Smooth muscle cell (in vitro differentiated cells): ENCODE measurements around the gene MAN2B2. TPM values are rescaled to one million over a fixed set of nuclear protein-coding genes. Genes with fewer than 3 reads are reported as not detected.

Experiments used
- DNase-seq: peaks from one replicate; lab custom pipeline; 2025; ENCODE audit not compliant: unreplicated experiment; lab: John Stamatoyannopoulos, UW
- H2AFZ ChIP-seq: fragments of 200-600 bp; sonication (generic); 2 replicates; pipeline ENCODE4 v1.6.0; 2016; ENCODE audit warnings: antibody characterized with exemption, low read depth, mild to moderate bottlenecking
- H3F3A ChIP-seq: fragments of 200-600 bp; sonication (generic); 2 replicates; pipeline ENCODE4 v1.6.0; 2017; ENCODE audit warnings: antibody characterized with exemption, low read depth
- H3K27ac ChIP-seq: fragments of 200-600 bp; sonication (generic); 2 replicates; pipeline ENCODE4 v1.5.1; 2016; ENCODE audit warnings: low read depth, mild to moderate bottlenecking
- H3K27me3 ChIP-seq: fragments of 200-600 bp; sonication (generic); 2 replicates; pipeline ENCODE4 v1.6.1; 2016; ENCODE audit warnings: low read depth, mild to moderate bottlenecking
- H3K36me3 ChIP-seq: fragments of 200-600 bp; sonication (generic); 2 replicates; pipeline ENCODE4 v1.5.1; 2016; ENCODE audit warnings: low read depth
- H3K4me1 ChIP-seq: fragments of 200-600 bp; sonication (generic); 2 replicates; pipeline ENCODE4 v1.5.1; 2016; ENCODE audit warnings: low read depth
- H3K4me2 ChIP-seq: fragments of 200-600 bp; sonication (generic); 2 replicates; pipeline ENCODE4 v1.6.0; 2016; ENCODE audit warnings: mild to moderate bottlenecking
- H3K4me3 ChIP-seq: fragments of 200-600 bp; sonication (generic); 2 replicates; pipeline ENCODE4 v1.5.1; 2016; ENCODE audit warnings: mild to moderate bottlenecking
- H3K79me2 ChIP-seq: fragments of 200-600 bp; sonication (generic); 2 replicates; pipeline ENCODE4 v1.6.0; 2016; ENCODE audit warnings: low read depth, mild to moderate bottlenecking
- H3K9ac ChIP-seq: fragments of 200-600 bp; sonication (generic); 2 replicates; pipeline ENCODE4 v1.6.0; 2016; ENCODE audit warnings: low read depth
- H3K9me3 ChIP-seq: fragments of 200-600 bp; sonication (generic); replicated peaks from 2 replicates; pipeline ENCODE4 v1.5.1; 2016; ENCODE audit warnings: low read depth
- H4K20me1 ChIP-seq: fragments of 200-600 bp; sonication (generic); 2 replicates; pipeline ENCODE4 v1.6.0; 2016; ENCODE audit warnings: low read depth
- WGBS: methylation state at CpG from one replicate; pipeline ENCODE4 v1.1.7; 2016; ENCODE audit warnings: low lambda C conversion rate; 5-methylcytosine and 5-hydroxymethylcytosine counted together
- polyA plus RNA-seq: library from polyadenylated mRNA; unstranded; fragments of >200 nt; fragmentation: Nextera tagmentation; extraction: Ambion mirVana; gene quantifications from 2 replicates; pipeline ENCODE4 v1.2.1, GENCODE V29; 2016
- total RNA-seq: library from RNA; depleted of rRNA; stranded (reverse); fragments of >200 nt; gene quantifications from 2 replicates; pipeline ENCODE4 v1.2.3, GENCODE V29; 2014
- TF ChIP-seq, protein P1 (sequence below): fragments of 200-600 bp; sonication (generic); IDR thresholded peaks from 2 replicates; pipeline ENCODE4 v1.5.1; 2017; ENCODE audit warnings: borderline replicate concordance, mild to moderate bottlenecking, antibody characterized with exemption; ENCODE audit not compliant: insufficient read depth, poor library complexity, severe bottlenecking

MAN2B2 gene
- total and polyA plus RNA-seq, 2 experiments from 2014 or later = 14.5 to 18.3 TPM

DNA sequence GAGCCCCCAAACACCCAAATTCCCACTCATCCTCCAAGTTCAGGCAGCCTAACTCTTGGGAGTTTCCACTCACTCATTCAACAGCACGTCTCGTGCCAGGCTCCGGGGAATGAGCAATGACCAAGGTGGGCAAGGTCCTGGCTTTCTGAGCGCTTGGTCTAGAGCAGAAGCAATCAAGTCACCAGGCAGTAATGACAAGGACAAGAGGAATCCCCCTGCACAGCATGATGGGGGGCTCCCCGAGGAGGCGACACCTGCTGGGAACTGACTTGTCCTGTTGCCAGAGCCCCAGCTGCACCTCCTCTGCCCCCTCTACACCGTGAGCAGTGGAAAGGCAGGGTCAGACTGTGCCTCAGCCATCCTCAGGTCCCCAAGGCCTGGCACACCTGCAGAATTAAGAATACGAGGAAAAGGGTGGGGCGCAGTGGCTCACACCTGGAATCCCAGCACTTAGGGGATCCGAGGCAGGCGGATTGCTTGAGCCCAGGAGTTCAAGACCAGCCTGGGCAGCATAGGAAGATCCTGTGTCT lies 39.8 kb downstream of the MAN2B2 start:
- TF ChIP-seq, protein P1, sequence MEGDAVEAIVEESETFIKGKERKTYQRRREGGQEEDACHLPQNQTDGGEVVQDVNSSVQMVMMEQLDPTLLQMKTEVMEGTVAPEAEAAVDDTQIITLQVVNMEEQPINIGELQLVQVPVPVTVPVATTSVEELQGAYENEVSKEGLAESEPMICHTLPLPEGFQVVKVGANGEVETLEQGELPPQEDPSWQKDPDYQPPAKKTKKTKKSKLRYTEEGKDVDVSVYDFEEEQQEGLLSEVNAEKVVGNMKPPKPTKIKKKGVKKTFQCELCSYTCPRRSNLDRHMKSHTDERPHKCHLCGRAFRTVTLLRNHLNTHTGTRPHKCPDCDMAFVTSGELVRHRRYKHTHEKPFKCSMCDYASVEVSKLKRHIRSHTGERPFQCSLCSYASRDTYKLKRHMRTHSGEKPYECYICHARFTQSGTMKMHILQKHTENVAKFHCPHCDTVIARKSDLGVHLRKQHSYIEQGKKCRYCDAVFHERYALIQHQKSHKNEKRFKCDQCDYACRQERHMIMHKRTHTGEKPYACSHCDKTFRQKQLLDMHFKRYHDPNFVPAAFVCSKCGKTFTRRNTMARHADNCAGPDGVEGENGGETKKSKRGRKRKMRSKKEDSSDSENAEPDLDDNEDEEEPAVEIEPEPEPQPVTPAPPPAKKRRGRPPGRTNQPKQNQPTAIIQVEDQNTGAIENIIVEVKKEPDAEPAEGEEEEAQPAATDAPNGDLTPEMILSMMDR = no peak
- no peak overlapping the region for H3K27ac ChIP-seq
- DNase-seq = no peak
- no peak overlapping the region for H3K9ac ChIP-seq
- H3K79me2 ChIP-seq = no peaks in the 10 kb centered on the region
- no peak overlapping the region for H2AFZ ChIP-seq
- WGBS = 93% methylated on average over 11 of the region's 11 CpGs
- H3K4me3 ChIP-seq = no peak overlapping the region
- no peaks in the 10 kb centered on the region for H3K36me3 ChIP-seq
- H3K27me3 ChIP-seq = no peaks in the 10 kb centered on the region
- no peaks in the 10 kb centered on the region for H3F3A ChIP-seq
- H3K4me2 ChIP-seq = no peak overlapping the region
- H3K9me3 ChIP-seq = no peaks in the 10 kb centered on the region
- no peaks in the 10 kb centered on the region for H3K4me1 ChIP-seq
- no peaks in the 10 kb centered on the region for H4K20me1 ChIP-seq

DNA sequence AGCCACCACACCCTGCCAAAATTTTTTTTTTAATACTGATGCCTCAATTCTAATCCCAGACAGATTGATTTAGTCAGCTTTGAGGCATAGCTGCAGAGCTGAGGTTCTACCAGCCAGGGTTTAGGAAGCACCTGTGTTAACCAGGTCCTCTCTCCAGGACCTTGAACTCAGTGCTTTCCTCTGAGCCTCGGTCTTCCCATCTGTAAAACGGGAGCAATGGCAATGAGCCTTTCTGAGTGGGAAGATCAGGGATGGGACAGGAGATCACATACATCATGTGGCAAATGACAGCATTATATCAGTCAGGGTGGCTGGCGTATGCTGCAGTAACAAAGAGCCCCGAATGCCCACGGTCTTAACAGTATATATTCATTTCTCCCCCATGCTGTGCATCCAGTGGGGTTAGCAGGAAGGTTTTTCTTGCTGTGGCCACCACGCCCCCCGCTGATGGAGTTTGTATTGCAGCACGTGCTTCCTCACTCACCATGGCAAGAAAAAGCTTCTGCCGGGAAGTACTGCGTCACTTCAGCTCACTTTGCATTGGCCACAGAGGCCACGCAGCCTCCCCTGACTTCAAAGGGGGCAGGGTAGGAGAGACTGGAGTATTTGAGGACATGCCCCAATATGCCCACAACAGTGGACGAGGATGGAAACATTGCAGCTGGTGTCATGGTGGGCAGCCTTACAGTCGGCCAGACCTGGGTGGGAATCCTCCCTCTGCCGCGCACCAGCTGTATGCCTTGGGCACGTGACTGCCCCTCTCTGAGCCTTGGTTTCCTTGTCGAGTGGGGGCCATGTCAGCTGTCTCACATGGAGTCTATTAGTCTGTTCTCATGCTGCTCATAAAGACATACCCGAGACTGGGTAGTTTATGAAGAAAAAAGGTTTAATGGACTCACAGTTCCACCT lies 41.4 kb downstream of the MAN2B2 start:
- Histone ChIP-seq H3F3A (no peaks in the 10 kb centered on the region), H3K27me3 (no peaks in the 10 kb centered on the region), H3K79me2 (no peaks in the 10 kb centered on the region), H3K9me3 (no peaks in the 10 kb centered on the region), H3K4me3 (no peak overlapping the region), H3K4me1 (no peaks in the 10 kb centered on the region), H3K9ac (no peak overlapping the region), H3K4me2 (no peak overlapping the region), H3K36me3 (no peaks in the 10 kb centered on the region), H2AFZ (no peak overlapping the region), H4K20me1 (no peaks in the 10 kb centered on the region), H3K27ac (no peak overlapping the region)
- 96% methylated on average over 18 of the region's 18 CpGs for WGBS
- DNase-seq = no peak
- TF ChIP-seq, protein P1 = no peak

DNA sequence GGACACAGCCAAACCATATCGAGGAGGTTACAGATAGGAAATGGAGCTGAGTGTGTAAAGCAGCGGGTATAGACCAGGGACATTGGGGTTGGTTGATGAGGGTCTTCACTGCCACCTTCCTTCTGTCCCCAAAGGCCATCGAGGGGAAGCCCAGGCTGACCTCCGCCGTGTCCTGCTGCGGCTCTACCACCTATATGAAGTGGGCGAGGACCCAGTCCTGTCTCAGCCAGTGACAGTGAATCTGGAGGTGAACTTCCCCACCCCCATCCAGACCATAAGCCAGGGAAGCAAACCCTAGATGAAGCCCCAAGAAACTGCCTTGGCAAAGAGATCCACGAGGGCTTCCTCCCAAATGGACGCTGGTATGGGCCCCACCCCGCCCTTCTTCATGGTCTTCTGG lies 42.3 kb downstream of the MAN2B2 start:
- no peak overlapping the region for H3K27ac ChIP-seq
- no peak overlapping the region for H3K4me2 ChIP-seq
- DNase-seq = no peak
- H2AFZ ChIP-seq = no peak overlapping the region
- 97% methylated on average over 10 of the region's 10 CpGs for WGBS
- no peaks in the 10 kb centered on the region for H3K9me3 ChIP-seq
- no peaks in the 10 kb centered on the region for H3F3A ChIP-seq
- no peaks in the 10 kb centered on the region for H4K20me1 ChIP-seq
- H3K4me3 ChIP-seq = no peak overlapping the region
- no peaks in the 10 kb centered on the region for H3K27me3 ChIP-seq
- TF ChIP-seq, protein P1 = no peak
- H3K79me2 ChIP-seq = no peaks in the 10 kb centered on the region
- H3K9ac ChIP-seq = no peak overlapping the region
- no peaks in the 10 kb centered on the region for H3K4me1 ChIP-seq
- no peaks in the 10 kb centered on the region for H3K36me3 ChIP-seq
